ENCODE results near the gene BRD3OS.
"Not testable (repeated sequence)": the region's sequence is repeated elsewhere in the genome, so short reads cannot be mapped to it uniquely, and the experiment has no call there.

BRD3OS gene

GRCh38 chr9:133982971-133983720 lies 42.1 kb upstream of the BRD3OS start:
- Mint-ChIP-seq H3K4me3 (no peak overlapping the region), H3K36me3 (ENCODE audit: low read depth) (no peaks in the 10 kb centered on the region), H3K4me1 (ENCODE audit: low read depth) (no peaks in the 10 kb centered on the region), H3K27me3 (ENCODE audit: low read depth) (no peaks in the 10 kb centered on the region), H3K9me3 (no peaks in the 10 kb centered on the region), H3K27ac (no peak overlapping the region)

- no peaks in the 10 kb centered on the region for H3K36me3 Mint-ChIP-seq (ENCODE audit: low read depth)
- H3K4me3 Mint-ChIP-seq: no peak overlapping the region
Observed at GRCh38 chr9:133986061-133986460, 39.2 kb upstream of the BRD3OS start.

GRCh38 chr9:133986774-133987445 lies 38.4 kb upstream of the BRD3OS start:
- peaks cover 18% of the 10 kb centered on the region for H3K27me3 Mint-ChIP-seq (ENCODE audit: low read depth)
- H3K9me3 Mint-ChIP-seq: no peaks in the 10 kb centered on the region
- no peaks in the 10 kb centered on the region for H3K4me1 Mint-ChIP-seq (ENCODE audit: low read depth)
- H3K4me3 Mint-ChIP-seq: no peak overlapping the region
- H3K36me3 Mint-ChIP-seq (ENCODE audit: low read depth): no peaks in the 10 kb centered on the region
- H3K27ac Mint-ChIP-seq: no peak overlapping the region

More at GRCh38 chr9:133986061-133986460, 39.2 kb upstream of the BRD3OS start:
- Mint-ChIP-seq H3K9me3 (no peaks in the 10 kb centered on the region), H3K27me3 (ENCODE audit: low read depth) (peaks cover 17% of the 10 kb centered on the region), H3K27ac (no peak overlapping the region), H3K4me1 (ENCODE audit: low read depth) (no peaks in the 10 kb centered on the region)

- Mint-ChIP-seq H3K36me3 (ENCODE audit: low read depth) (no peaks in the 10 kb centered on the region), H3K4me1 (ENCODE audit: low read depth) (no peaks in the 10 kb centered on the region), H3K4me3 (no peak overlapping the region), H3K27ac (no peak overlapping the region), H3K27me3 (ENCODE audit: low read depth) (peaks cover 18% of the 10 kb centered on the region), H3K9me3 (no peaks in the 10 kb centered on the region)
Observed at GRCh38 chr9:133987446-133987788, 37.9 kb upstream of the BRD3OS start.

GRCh38 chr9:133987946-133988665 lies 37.2 kb upstream of the BRD3OS start:
- Mint-ChIP-seq H3K36me3 (ENCODE audit: low read depth) (no peaks in the 10 kb centered on the region), H3K9me3 (no peaks in the 10 kb centered on the region), H3K27ac (no peak overlapping the region), H3K27me3 (ENCODE audit: low read depth) (peaks cover 18% of the 10 kb centered on the region), H3K4me1 (ENCODE audit: low read depth) (no peaks in the 10 kb centered on the region), H3K4me3 (no peak overlapping the region)

GRCh38 chr9:133988771-133989170 lies 36.5 kb upstream of the BRD3OS start:
- H3K4me3 Mint-ChIP-seq; H3K36me3 Mint-ChIP-seq (ENCODE audit: low read depth); H3K4me1 Mint-ChIP-seq (ENCODE audit: low read depth); H3K9me3 Mint-ChIP-seq; H3K27ac Mint-ChIP-seq: not testable (repeated sequence)
- H3K27me3 Mint-ChIP-seq (ENCODE audit: low read depth): peaks cover 18% of the 10 kb centered on the region

GRCh38 chr9:133989625-133990365 lies 35.5 kb upstream of the BRD3OS start:
- Mint-ChIP-seq H3K27ac (no peak overlapping the region), H3K4me3 (no peak overlapping the region), H3K4me1 (ENCODE audit: low read depth) (no peaks in the 10 kb centered on the region), H3K27me3 (ENCODE audit: low read depth) (peaks cover 24% of the 10 kb centered on the region), H3K9me3 (no peaks in the 10 kb centered on the region), H3K36me3 (ENCODE audit: low read depth) (no peaks in the 10 kb centered on the region)

GRCh38 chr9:133990366-133991213 lies 34.7 kb upstream of the BRD3OS start:
- no peaks in the 10 kb centered on the region for H3K36me3 Mint-ChIP-seq (ENCODE audit: low read depth)
- H3K4me3 Mint-ChIP-seq: peak overlapping the region; percentile 10
- no peak overlapping the region for H3K27ac Mint-ChIP-seq
- H3K9me3 Mint-ChIP-seq: no peaks in the 10 kb centered on the region
- peaks cover 25% of the 10 kb centered on the region for H3K27me3 Mint-ChIP-seq (ENCODE audit: low read depth)
- H3K4me1 Mint-ChIP-seq (ENCODE audit: low read depth): no peaks in the 10 kb centered on the region

GRCh38 chr9:133991214-133991921 lies 33.9 kb upstream of the BRD3OS start:
- H3K4me1 Mint-ChIP-seq (ENCODE audit: low read depth): no peaks in the 10 kb centered on the region
- no peak overlapping the region for H3K27ac Mint-ChIP-seq
- peak overlapping the region; percentile 10 for H3K4me3 Mint-ChIP-seq
- no peaks in the 10 kb centered on the region for H3K9me3 Mint-ChIP-seq
- peaks cover 27% of the 10 kb centered on the region for H3K27me3 Mint-ChIP-seq (ENCODE audit: low read depth)
- no peaks in the 10 kb centered on the region for H3K36me3 Mint-ChIP-seq (ENCODE audit: low read depth)

- no peaks in the 10 kb centered on the region for H3K4me1 Mint-ChIP-seq (ENCODE audit: low read depth)
- peaks cover 27% of the 10 kb centered on the region for H3K27me3 Mint-ChIP-seq (ENCODE audit: low read depth)
- no peak within 1 kb of the TSS for H3K27ac Mint-ChIP-seq
- H3K9me3 Mint-ChIP-seq: no peaks in the 10 kb centered on the region
- peak within 1 kb of the TSS; percentile 44 for H3K4me3 Mint-ChIP-seq
- H3K36me3 Mint-ChIP-seq (ENCODE audit: low read depth): no peaks in the 10 kb centered on the region
Observed at GRCh38 chr9:133991964-133992779, 33.1 kb upstream of the BRD3OS start, which contains the start of gene VAV2. VAV2 (minus strand) TSS chr9:133992324; CDS start chr9:133992278, 46 bp downstream.

- no peak overlapping the region for H3K27ac Mint-ChIP-seq
Observed at GRCh38 chr9:133992780-133993634, 32.3 kb upstream of the BRD3OS start.

More at GRCh38 chr9:133992780-133993634, 32.3 kb upstream of the BRD3OS start:
- Mint-ChIP-seq H3K27me3 (ENCODE audit: low read depth) (peaks cover 27% of the 10 kb centered on the region), H3K36me3 (ENCODE audit: low read depth) (no peaks in the 10 kb centered on the region), H3K4me3 (peak overlapping the region; percentile 50), H3K9me3 (no peaks in the 10 kb centered on the region), H3K4me1 (ENCODE audit: low read depth) (no peaks in the 10 kb centered on the region)
